K562 (cell line): ENCODE results near the gene KRT77.

Source experiments
- NR1H2 ChIP-seq: sonication (generic); formaldehyde crosslinking; IDR thresholded peaks from 2 replicates; pipeline ENCODE4 v1.4.0; 2020; ENCODE audit warnings: mild to moderate bottlenecking, missing genetic modification reagents
- NUFIP1 ChIP-seq: fragments of 450-650 bp; IDR thresholded peaks from 2 replicates; pipeline ENCODE4 v1.6.1; 2018; ENCODE audit not compliant: partially characterized antibody
- RFX5 ChIP-seq: IDR thresholded peaks from 2 replicates; pipeline ENCODE4 v1.6.1; 2011; ENCODE audit warnings: low read depth, mild to moderate bottlenecking, improper control_type of control experiment, low read length
- SMC3 ChIP-seq: conservative IDR thresholded peaks from 2 replicates; pipeline ENCODE4 v1.6.1; 2011; ENCODE audit warnings: low read depth, low read length, improper control_type of control experiment; ENCODE audit not compliant: insufficient read depth
- TCF7L2 ChIP-seq: fragments of 150-350 bp; IDR thresholded peaks from 2 replicates; pipeline ENCODE4 v1.6.1; 2016; ENCODE audit warnings: low read depth, mild to moderate bottlenecking, low read length, moderate library complexity
- ZNF644 ChIP-seq: fragments of 200-800 bp; sonication (Bioruptor generic); IDR thresholded peaks from 2 replicates; pipeline ENCODE4 v1.6.1; 2016; ENCODE audit warnings: low read depth, missing genetic modification characterization, missing compliant biosample characterization

GRCh38 chr12:52691076-52691840, 12.1 kb downstream of the KRT77 start:
- TF ChIP-seq NR1H2 (no peak), TCF7L2 (no peak), RFX5 (no peak), SMC3 (no peak), ZNF644 (tag) (no peak), NUFIP1 (no peak)
